ENCODE results near the gene DGKI.
"Not testable (repeated sequence)": the region's sequence is repeated elsewhere in the genome, so short reads cannot be mapped to it uniquely, and the experiment has no call there.

DGKI gene

GRCh38 chr7:137834552-137834951 is 12.2 kb downstream of the DGKI start:
- DNase-seq = no peak

DNA sequence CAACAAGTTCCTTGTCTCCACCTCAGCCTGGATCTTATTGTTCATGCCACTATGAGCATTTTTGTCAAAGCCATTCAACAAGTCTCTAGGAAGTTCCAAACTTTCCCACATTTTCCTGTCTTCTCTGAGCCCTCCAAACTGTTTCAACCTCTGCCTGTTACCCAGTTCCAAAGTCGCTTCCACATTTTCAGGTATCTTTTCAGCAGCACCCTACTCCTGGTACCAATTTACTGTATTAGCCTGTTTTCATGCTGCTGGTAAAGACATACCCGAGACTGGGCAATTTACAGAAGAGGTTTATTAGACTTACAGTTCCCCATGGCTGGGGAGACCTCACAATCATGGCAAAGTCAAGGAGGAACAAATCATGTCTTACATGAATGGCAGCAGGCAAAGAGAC is 13.8 kb downstream of the DGKI start:
- DNase-seq = not testable (repeated sequence)

GRCh38 chr7:137832382-137832781 is 14.4 kb downstream of the DGKI start:
- DNase-seq = no peak

DNA sequence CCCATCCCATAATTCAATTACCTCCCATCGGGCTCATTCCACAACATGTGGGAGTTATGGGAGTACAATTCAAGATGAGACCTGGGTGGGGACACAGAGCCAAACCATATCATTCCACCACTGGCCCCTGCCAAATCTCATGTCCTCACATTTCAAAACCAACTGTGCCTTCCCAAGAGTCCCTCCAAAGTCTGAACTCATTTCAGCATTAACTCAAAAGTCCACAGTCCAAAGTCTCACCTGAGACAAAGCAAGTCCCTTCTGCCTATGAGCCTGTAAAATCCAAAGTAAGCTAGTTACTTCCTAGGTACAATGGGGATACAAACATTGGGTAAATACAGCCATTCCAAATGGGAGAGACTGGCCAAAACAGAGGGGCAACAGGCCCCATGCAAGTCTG is 15.2 kb downstream of the DGKI start:
- not testable (repeated sequence) for DNase-seq

DNA sequence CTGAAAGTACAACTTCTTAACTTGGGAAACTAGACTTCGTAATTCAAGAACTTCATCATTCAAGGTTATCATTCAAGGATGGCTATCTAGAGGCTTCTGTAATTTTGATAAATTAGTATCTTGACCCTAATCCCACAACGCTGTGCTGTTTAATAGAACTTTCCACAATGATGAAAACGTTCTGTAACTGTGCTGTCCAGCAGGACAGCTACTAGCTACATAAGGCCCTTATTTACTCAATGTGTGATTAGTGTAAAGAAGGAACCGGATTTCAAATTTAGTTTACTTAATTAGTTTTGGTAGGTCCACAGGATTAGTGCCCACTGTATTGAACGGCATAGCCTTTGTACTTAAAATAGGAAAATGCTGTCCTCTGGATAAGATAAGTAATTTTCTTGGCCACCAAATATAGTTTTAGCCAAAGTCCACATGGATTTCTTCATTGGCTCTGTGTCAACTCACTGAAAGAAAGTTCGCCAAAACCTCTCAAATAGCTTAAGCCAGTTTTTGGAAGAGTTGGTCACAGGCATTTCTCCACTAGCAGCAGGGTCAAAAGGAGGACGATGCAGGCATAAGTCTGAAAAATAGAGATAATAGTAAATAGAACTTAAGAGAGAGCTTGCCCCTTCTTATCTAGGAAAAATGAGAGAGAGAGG is 17.3 kb downstream of the DGKI start:
- DNase-seq = no peak

DNA sequence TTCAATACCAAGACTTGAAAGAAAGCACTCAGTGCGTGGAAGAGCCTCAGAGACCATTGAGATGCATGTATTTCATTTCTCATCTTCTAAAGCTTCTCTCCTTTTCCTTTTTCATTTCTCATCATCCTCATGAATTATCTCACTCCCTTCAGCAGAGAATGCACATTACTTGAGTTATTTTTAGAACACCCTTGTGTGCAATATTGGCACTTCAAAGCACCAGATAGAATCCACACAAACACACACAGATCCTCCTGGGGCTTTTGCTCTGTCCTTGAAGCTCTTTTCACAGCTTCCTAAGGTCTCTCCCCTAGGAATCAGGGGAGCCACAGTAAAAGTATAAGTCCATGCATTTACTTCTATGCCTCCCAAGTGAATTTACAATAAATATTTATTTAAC is 18.3 kb downstream of the DGKI start:
- DNase-seq = no peak

GRCh38 chr7:137825489-137825888 is 21.3 kb downstream of the DGKI start:
- DNase-seq = no peak

DNA sequence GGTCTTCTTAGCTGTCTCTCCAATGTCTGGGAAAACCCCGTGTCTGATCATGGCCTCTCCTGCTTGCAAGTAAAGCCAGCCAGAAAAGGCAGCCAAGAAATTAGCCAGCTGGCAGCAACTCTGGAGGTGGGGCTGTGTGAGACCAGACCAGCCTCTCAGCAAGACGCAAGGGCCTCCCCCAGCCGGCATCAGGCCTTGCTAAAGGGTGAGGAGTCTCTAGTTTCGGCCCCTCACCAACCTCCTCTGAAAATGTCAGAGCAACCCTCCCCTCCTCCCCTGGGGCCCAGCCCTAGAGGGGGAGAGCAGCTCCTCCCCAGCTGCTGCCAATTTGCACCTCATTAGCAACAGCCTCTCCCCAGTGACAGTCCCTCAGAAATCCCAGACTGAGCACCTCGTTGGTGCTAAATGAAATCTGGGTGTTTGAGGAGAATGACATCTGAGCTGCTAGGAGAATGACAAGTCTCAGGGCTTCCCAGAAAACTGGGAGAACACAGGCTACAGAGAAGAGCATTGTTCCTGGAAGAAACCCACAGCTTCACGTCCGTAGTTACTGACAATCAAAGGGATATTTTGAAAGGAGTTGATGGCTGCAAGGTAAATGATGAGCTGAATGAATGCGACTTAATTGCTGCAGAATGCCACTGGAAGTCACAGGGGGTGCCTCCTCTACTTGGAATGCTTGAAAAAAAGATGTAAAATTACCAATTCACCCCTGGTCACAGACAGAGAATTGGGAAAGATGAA is 25.9 kb downstream of the DGKI start:
- no peak for DNase-seq

DNA sequence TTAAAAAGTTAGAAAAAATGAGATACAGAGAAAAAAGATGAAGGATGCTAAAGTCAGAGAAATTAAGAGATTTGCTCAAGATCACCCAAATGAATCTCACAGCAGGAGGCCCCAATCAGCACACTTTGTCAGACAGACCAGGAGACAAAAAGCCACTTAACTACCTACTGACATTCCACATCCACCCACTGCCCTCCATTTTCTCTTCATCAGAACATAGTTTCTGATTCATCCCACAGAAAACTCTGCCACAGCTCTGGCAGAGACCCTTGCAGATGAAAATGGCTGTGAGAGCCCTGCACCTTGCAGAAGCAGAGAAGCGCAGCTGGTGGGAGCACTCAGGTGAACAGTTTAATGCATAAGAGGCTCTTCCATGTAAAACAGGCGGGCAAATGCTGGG is 26.6 kb downstream of the DGKI start:
- DNase-seq = no peak

- no peak for DNase-seq
Measured at GRCh38 chr7:137818036-137818435, 28.7 kb downstream of the DGKI start.

GRCh38 chr7:137816696-137817320 is 30.0 kb downstream of the DGKI start:
- no peak for DNase-seq

DNA sequence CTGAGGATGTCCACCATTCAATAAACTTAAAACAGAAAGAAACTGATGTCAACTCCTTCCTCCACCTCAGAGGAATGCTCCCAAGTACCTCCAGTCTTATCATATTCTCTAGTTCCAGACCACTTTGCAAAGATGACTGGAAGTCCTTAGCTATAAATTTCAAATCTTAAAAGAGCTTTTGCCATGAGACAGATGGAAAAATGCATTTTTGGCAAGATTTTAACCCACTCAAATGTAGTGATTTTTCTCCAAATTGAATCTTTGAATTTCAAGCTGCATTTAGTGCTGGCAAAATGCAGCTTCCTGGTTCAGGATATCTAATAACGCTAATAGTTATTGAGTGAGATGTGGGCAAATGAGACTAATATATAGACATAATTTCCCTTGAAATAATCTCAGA is 33.2 kb downstream of the DGKI start:
- DNase-seq = no peak

- DNase-seq = no peak
Measured at GRCh38 chr7:137810248-137810647, 36.5 kb downstream of the DGKI start.

DNA sequence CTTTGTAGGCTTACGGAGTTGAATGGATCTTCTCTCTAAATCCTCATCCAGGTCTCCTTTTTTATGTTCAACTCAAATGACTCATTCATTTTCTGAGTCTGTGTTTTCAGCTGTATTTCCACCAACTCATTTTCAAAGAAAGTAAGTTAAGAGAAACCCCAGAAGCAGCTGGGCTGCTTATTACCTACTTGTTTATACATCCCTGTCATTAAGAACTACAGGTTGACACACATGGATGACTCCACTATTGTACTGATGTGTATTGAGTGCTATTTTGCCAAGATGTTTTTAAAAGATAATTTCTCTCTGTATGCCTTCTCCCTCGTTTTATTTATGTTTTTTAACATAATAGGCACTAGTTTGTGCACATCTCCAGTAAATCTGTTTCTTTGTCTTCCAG is 41.9 kb downstream of the DGKI start:
- DNase-seq = no peak

DNA sequence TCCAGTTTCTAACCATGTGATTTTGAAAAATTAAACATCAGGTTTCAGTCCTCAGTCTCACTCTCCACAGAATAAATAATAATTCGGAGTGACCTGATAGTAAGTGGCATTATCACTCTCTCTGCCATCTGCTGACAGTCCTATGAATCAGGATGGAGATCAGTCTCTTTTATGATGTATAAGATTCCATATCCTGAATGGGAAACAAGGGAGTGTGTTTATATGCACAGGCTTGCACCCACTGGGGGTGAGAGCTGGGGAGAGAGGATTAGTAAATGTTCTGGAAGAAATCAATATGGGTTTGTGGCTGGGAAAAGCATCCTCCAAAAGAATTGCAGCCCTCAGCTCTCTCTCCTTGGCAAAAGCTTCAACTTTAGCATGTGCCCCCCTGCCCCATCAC is 45.3 kb downstream of the DGKI start:
- no peak for DNase-seq

DNA sequence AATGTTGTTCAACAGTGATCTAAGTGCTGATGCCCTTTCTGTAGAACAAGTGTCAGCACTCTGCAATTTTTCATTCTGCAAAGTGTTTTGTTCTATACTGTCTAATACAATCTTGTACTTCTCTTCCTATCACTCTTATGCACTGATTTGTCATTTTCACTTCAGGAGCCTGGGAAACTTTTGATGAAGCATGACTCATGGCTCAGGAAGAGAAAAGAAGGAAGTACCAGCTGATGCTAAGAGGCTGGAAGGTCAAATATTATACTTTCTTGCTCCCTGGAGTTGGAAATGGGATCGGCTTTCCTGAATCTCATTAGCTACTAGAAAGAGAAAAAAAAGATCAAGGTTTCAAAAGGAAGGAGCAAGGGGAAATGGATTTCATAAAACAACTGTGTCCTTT is 45.8 kb downstream of the DGKI start:
- no peak for DNase-seq

DNA sequence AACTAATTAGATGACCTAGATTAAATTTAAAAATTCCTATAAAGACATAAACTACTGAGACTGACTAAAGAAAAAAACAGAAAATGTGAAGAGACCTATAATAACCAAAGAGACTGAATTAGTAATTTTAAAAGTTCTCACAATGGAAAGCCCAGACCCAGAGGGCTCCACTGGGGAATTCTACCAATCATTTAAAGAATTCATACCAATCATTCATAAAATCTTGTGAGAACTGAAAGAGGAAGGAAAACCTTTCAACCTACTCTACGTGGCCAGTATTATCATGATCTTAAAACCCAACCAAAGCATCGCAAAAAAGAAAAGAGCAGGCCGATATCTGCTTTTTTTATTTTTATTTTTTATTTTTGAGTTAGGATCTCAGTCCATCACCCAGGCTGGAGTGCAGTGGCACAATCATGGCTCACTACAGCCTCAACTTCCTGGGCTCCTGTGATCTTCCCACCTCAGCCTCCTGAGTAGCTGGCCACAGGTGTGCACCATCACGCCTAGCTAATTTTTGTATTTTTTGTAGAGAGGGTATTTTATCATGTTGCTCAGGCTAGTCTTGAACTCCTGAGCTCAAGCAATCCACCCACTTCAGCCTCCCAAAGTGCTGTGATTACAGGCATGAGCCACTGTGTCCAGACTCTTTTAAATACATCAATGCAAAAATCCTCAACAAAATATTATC is 48.6 kb downstream of the DGKI start:
- no peak for DNase-seq

DNA sequence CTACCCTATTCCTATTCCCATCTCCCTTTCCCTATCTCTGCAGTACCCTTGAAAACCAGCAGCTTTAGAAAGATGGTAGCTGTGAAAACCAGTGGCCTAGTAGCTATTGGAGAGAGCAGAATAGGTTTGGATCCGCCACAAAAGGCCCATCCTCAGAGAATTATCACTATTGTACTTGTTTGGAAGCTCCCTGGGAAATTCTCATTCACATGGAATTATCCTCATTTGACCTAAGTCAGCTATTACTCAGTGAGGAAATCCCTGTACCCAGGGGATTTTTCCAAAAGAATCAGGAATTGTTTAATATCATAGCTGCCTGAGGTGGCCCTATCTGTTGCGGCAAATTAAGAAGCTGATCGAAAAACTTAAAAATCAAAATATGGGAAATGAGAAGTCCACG is 51.6 kb downstream of the DGKI start:
- no peak for DNase-seq

GRCh38 chr7:137791930-137792329 is 54.8 kb downstream of the DGKI start:
- no peak for DNase-seq

GRCh38 chr7:137790828-137791227 is 55.9 kb downstream of the DGKI start:
- no peak for DNase-seq

GRCh38 chr7:137789215-137789882 is 57.4 kb downstream of the DGKI start:
- DNase-seq = no peak

DNA sequence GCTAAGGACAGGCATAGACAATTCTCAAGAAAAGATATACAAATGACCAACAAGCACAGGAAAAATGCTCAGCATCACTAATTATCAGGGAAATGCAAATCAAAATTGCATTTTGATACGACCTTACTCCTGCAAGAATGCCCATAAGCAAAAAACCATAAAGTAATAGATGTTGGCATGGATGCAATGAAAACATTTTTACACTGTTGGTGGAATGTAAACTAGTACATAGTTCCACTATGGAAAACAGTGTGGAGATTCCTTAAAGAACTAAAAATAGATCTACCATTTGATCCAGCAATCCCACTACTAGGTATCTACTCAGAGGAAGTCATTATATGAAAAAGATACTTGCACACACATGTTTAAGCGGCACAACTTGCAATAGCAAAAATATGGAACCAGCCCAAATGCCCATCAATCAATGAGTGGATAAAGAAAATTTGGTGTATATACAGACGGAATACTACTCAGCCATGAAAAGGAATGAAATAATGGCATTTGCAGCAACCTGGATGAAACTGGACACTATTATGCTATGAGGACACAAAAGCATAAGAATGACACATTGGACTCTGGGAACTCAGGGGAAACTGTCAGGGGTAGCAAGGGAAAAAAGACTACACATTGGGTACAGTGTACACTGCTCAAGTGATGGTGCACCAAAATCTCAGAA is 59.3 kb downstream of the DGKI start:
- no peak for DNase-seq

DNA sequence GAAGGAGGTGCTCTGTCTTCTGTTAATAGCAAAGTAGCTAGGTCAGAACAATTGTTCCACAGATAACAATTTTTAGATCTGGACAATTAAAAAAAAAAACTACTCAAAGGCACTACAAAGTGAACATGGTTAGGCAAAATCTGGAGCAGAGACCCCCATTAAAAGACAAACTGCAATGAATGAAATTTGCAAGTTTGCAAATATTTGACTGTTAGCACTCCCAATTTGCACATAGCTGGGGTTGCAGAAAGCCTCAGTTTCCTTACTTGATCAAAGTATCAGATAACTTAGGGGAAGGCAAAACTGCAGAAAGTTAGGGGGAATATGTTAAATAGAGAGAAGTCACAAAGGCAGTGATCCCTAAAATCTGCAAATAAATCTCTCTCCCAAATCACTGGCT is 68.3 kb downstream of the DGKI start:
- no peak for DNase-seq
